ENCODE measurements around the gene ARHGAP30.

- TF ChIP-seq SIN3A (IDR thresholded peaks at IDR 0.05; ENCODE audit: low read depth) (no peak), CTCF (IDR thresholded peaks at IDR 0.05 in 2 of 3, conservative IDR thresholded peaks at IDR 0.05 in 1 of 3; ENCODE audit: borderline replicate concordance in 1 of 3, insufficient read depth in 1 of 3, low read depth in 2 of 3, low read length in 2 of 3) (no peak), POLR2AphosphoS5 (IDR thresholded peaks at IDR 0.05; ENCODE audit: low read depth, low read length) (no peak), ATF3 (IDR thresholded peaks at IDR 0.05) (no peak), POLR2A (IDR thresholded peaks at IDR 0.05; ENCODE audit: borderline replicate concordance, extremely low read depth, insufficient read depth, insufficient read length) (no peak), REST (IDR thresholded peaks at IDR 0.05; ENCODE audit: low read depth) (no peak), ZNF274 (IDR thresholded peaks at IDR 0.05; ENCODE audit: low read depth, low read length) (no peak), MAX (IDR thresholded peaks at IDR 0.05) (no peak)
These were observed 68.8 kb downstream of the ARHGAP30 start for GRCh38 chr1:161000736-161001480.
